HG03439 (cell line): Measurements from ENCODE around the gene XIRP1.
"Not testable (repeated sequence)": the region's sequence is repeated elsewhere in the genome, so short reads cannot be mapped to it uniquely, and the experiment has no call there.

Experiments
- ATAC-seq: cut with Tn5 transposase; IDR thresholded peaks from one replicate; pipeline ENCODE4 v1.9.1; 2021; ENCODE audit warnings: mild to moderate bottlenecking, moderate library complexity; ENCODE audit not compliant: unreplicated experiment

XIRP1 gene

DNA sequence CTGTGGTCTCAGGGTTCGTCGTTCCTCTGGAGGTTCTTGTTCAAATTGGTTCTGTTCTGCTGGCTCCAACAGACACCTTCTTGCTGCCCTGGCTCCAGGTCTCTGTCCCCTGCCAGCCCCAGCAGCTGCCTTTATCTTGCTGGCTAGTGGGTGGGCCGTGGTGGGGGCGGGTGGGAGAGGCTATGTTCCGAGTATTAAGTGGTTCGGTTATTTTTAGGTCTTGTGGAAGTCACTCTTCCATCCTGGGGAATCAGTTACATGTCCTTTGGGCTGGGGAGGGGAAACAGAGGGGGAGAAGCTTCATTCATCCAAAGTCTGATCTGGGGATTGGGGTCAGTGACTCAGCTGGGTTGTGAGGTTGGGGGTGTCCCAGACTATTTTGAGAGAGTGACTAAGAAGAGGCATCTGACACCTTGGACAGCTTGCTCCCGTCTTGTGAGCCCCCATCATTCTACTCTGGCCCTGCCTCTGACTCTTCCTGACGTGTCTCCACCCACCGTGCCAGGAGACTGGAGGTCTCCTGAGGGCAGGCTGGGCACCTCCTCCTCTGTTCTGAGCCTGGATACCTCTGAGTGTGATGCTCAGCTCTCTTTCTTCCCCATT is at the start of gene XIRP1:
Gene XIRP1, minus strand, starts transcription at position 106 of the 603 bp plus-strand sequence. CDS start 3,150 bp downstream, outside the sequence.
- no peak for ATAC-seq

DNA sequence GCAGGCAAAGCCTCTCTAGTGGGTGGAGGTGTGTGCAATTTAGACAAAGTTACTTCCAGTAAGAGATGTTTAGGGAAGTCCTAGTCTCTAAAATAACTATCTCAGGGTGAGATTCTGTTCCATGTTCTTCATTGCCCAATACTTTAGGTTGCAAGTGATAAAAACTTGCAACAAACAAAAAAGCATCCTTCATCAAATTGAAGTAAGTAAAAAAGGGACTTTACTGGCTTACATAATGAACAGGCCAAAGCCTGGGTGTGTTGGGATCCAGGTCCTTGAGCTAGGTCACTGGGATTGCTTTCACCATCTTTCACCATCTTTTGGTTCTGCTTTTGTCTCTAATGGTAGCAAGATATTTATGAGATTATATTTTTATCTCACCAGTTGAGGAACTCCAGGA is 49.2 kb upstream of the XIRP1 start:
- no peak for ATAC-seq

DNA sequence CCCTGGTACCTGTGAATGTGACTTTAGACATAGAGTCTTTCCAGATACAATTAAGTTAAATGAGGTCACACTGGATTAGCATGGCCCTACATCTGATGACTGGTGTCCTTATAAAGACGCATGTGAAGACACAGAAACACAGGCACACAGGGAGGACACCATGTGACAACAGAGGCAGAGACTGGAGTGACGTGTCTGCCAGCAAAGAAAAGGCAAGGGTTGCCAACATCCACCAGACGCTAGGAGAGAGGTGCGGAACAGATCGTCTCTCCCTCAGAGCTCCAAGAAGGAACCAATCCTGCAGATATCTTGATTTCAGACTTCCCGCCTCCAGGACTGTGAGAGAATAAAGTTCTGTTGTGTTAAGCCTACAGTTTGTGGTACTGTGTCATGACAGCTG is 44.6 kb upstream of the XIRP1 start:
- ATAC-seq, result no peak

GRCh38 chr3:39234651-39235050 is 42.3 kb upstream of the XIRP1 start:
- ATAC-seq, result no peak

DNA sequence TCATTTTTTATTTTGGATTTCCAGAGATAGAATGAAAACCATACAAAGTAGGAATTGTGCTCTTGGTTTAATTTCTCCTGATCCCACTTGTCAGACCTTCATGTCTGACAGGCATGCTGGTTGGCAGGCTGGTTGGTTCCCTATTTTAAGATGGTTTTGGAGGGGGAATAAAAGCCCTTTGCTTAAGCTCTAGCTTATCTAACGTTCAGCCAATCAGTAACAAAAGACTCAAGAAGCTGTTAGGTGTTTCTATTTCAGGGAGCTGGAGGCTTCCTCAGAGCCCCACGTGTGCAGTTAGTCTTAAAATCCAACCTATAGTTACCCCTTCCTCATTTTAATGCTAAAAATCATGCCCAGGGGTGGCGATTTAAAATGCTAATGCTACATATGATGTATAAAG is 40.5 kb upstream of the XIRP1 start:
- ATAC-seq, result no peak

DNA sequence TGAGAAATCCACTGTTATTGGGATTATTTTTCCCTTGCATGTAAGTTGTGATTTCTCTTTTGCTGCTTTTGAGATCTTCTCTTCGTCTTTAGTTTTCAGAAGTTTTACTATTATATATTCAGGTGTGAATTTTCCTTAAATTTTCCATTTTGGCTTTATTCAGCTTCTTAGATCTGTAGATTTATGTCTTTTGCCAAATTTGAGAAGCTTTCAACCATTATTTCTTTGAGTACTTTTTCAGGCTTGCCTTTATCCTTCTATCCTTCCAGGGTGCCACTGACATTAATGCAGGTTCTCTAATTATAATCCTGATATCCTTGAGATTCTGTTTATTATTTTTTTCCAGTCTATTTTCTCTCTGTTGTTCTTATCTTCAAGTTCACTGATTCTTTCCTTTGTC is 38.1 kb upstream of the XIRP1 start:
- ATAC-seq, result no peak

DNA sequence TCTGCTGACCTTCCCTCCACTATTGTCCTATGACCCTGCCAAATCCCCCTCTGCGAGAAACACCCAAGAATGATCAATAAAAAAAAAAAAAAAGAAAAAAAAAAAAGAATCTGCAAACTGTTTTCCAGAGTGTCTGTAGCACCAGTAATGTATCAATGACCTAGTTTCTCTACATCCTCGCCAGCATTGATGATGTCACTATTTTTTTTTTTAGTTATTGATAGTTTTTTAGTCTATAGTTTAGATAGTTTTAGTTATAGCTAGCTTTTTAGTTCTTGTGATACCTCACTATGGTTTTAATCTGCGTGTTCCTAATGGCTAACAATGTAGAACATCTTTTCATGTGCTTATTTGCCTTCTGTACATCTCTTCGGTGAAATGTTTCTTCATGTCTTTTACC is 36.1 kb upstream of the XIRP1 start:
- ATAC-seq, result no peak

GRCh38 chr3:39227596-39227995 is 35.2 kb upstream of the XIRP1 start:
- not testable (repeated sequence) for ATAC-seq

- ATAC-seq, result no peak
These were observed 33.8 kb upstream of the XIRP1 start for GRCh38 chr3:39226106-39226741.

DNA sequence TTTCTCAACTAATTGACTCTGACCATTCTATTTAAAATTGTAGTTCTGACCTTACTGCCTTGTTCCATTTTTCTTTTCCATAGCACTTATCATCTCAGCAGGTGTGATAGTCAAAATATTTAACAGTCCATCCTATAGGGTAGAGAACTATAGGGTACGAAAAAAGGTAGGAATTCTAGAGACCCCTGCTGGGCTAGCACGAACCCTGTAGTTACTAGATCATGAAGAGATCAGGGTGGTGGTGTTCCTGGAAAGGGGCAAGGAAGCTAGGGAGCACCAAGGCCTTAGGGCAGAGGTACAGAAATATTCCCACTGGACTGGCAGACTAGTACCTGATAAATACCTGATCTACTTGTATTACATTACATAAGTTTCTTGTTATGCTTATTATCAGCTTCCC is 31.9 kb upstream of the XIRP1 start:
- ATAC-seq, result no peak

DNA sequence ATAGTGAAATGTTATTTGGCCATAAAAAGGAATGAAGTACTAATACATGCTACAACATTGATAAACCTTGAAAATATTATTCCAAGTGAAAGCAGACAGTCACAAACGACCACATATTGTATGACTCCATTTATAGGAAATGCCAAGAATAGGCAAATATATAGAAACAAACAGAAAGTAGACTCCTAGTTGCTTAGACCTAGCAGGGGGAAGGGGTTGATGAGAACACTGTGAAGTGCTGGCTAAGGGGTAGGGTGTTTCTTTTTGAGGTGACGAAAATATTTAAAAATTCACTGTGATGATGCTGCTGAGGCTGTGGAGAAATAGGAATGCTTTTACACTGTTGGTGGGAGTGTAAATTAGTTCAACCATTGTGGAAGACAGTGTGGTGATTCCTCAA is 30.5 kb upstream of the XIRP1 start:
- no peak for ATAC-seq

DNA sequence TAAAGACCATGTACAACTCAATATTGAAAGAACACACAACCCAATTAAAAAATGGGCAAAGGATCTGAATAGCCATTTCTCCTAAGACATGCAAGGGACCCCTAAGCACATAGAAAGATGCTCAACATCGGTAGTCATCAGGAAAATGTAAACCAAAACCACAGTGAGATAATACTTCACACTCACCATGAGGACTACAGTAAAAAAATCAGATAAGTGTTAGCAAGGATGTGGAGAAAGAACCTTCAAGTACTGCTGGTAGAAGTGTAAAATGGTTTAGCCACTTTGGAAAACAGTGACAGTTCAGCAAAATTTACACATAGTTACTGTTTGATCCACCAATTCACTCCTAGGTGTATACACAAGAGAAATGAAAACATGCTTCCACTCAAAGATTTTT is 30.1 kb upstream of the XIRP1 start:
- no peak for ATAC-seq

DNA sequence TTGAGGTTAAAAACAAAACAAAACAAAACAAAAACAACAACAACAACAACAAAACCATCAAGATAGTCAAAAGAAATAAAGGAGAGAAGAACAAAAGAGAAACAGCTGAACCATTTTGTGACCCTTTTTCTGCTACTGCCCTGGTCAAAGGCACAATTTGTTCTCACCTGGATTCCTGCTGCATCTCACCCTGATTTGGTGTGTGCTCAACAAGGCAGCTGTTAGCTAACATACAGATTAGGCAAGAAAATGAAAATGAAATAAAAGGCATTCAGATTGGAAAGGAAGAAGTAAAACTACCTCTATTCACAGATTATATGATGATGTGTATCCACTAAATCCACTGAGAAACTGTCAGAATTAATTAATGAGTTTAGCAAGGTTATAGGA is 28.7 kb upstream of the XIRP1 start:
- ATAC-seq, result no peak

GRCh38 chr3:39220407-39221140 is 28.2 kb upstream of the XIRP1 start:
- no peak for ATAC-seq

DNA sequence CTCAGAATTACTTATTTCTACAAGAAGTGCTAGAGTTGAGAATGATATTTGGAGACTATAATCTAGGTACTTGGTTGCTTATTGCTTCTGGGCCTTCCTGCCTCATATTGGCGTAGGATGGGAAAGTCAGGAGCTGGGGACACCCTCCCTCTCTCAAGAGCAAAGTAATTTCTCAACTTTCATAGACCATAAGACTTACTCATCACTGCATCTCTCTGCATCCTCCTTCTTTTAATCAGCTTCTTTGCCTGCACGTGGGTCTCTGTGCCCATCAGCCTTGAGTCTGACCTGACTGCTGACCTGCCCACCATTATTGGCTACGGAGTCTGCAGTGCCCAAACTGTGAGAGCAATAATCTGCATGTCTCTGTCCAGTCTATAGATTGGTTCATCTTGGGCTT is 27.3 kb upstream of the XIRP1 start:
- no peak for ATAC-seq

DNA sequence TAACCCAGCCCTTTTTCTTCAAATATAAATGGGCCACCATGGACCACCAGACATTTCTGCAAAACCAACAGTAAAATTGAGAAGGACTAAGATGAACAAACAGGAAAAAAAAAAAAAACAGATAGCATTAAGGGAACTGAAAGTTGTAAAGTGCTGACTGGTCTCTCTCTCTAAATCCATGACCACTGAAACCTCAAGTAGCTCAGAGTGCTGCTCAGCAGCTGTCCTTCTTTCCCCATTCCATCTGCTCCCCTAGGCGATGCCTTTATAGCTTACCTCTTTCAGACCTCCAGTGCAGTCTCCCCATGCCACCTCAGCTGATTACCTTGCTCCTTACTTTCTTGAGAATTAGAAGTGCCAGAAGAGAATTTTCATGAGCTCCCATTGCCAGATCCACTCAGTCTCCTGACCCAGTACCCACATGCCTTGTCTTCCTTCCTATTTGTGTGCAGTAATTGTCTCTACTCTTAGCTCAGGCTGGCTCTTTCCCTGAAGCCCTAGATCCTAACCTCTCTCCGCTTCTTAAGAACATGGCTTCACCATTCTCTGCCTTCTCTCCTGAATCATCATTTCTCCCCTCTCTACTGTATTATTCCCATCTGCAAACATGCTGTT is 23.9 kb upstream of the XIRP1 start:
- ATAC-seq, result peak; percentile 95

DNA sequence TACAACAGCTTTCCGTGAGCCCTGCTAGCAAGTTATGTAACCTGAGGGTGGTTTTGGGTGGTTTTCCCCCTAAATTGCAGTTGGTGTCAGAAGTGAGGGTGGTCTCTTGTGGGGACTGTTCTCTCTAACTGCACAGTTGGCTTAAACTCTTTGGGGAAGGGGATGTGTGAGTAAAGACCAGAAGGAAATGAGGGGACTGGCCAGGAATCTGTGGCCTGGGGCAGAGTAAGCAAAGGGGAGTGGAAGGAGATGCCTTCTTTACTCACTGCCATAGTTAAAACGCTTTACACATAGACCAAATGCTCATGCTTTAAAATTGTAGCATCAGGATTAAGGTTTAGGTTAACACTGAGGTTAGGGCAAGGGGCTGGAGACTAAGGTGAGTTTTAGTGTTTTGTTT is 21.2 kb upstream of the XIRP1 start:
- no peak for ATAC-seq

DNA sequence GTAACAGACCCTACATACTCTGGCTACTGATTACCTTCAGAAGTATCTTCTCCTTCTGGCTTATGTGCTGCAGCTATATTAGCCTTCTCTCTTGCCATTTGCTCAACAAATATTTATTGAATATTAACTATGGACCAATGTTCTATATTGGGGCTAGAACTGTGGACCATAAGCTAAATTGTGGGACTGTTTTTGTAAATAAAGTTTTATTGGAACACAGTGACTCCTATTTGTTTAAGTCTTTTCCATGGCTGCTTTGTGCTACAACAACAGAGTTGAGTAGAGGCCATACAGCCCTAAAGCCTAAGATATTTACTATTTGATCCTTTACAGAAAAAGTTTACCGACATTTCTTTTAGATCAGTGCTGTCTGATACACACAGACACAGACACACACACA is 20.3 kb upstream of the XIRP1 start:
- ATAC-seq, result no peak

DNA sequence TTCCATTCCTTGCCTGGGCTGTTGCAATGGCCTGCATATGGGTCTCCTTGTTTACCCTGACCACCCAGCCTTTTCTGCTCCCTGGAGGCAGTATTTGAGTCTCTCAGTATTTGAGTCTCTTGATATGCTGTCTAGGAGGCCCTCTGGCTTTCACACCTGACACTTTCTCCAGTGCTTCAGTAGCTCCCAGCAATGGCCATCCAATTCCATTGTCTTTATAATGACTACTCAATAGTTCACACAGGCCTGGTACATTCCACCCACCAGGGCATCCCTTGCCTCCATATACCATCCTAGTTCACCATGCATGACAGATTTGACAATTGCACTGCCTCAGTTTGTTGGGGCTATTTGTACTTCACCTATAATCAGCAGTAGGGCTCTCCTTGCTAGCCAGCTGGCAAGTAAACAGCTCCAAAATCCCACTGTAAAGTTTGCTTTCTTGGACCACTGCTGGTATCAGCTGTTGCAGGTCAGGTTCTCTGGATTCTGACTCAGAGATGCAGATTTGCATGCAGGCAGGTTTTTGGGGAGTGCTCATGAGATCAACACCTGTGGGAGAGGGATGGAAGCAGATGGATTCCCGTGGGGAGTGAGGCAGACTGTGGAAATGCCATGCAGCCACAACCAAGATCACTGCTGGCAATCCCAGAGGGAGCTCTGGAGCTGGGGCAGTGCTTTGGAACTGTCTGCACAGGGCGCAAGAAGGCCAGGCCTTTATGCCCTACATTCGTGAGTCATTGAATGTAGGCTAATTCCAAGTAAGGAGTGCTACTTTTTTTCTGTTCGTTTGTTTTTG is 19.1 kb upstream of the XIRP1 start:
- ATAC-seq, result no peak

DNA sequence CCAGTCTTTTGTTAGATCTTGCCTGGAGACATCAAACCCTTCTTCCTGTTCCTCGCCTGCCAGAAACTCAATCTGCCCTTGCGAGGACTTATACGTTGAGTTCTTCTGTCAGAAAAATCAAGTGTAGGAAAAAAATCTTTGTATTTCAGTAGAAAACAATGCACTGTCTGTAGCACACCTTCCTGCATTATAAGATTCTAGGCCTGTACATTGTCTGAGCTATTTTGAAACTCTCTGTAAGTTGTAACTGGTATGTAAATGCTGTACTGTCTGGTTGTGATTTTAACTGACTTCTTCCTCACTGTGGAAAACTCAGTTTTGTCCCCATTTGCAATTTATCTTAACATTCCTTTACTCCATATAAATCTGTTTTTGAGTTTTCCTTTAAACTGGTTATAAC is 17.7 kb upstream of the XIRP1 start:
- ATAC-seq, result no peak

GRCh38 chr3:39209329-39209970 is 17.1 kb upstream of the XIRP1 start:
- no peak for ATAC-seq
